ENCODE data around the gene ZSCAN5A. TPM values are rescaled to one million over a fixed set of nuclear protein-coding genes. Genes with fewer than 3 reads are reported as not detected.

The ZSCAN5A gene, protein sequence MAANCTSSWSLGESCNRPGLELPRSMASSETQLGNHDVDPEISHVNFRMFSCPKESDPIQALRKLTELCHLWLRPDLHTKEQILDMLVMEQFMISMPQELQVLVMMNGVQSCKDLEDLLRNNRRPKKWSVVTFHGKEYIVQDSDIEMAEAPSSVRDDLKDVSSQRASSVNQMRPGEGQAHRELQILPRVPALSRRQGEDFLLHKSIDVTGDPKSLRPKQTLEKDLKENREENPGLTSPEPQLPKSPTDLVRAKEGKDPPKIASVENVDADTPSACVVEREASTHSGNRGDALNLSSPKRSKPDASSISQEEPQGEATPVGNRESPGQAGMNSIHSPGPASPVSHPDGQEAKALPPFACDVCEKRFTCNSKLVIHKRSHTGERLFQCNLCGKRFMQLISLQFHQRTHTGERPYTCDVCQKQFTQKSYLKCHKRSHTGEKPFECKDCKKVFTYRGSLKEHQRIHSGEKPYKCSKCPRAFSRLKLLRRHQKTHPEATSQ
- 3.9 TPM for polyA plus RNA-seq (2013, experiment 1 of 2)
- 4.0 TPM for polyA plus RNA-seq (2013, experiment 2 of 2)

DNA sequence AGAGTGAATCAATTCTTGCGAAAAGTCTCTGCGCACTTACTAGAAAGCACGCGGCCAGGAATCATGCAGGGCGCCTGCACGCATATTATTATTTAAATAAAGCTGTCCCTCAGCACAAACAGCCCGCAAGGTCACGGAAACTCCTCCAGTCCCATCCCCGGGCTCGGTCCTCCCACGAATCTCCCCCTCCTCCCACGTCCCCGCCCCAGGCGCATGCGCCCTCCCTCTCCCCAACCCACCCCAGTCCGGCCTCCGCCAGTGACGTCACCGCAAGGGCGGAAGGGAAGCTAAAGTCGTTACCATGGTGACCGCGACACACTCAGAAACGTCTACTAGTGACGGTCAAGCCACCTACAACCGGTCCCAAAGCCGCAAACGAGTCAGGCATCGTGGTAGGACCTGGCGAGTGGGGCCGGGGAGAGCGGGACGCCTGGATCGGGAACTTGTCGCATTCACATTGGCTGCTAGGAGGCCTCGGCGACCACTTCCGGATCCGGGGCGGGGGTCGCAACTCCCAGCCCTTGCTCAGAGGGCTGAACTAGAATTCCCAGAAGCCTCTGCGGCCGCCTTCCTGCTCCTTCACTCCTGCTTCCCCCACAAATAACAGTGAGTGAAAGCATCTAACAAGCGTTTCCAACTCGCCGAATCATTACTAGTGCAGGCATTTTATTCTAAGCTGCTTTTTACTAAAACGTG is at the start of gene ZSCAN5A:
Gene ZSCAN5A, minus strand, starts transcription at position 459 of the 696 bp plus-strand sequence. CDS start 89,793 bp downstream, outside the sequence.
- Histone ChIP-seq H3K4ac (ENCODE audit: low read depth in 1 of 2, low read length in 2 of 2) (peak within 1 kb of the TSS; percentile 94 to 95), H3K9ac (ENCODE audit: low read length) (peak within 1 kb of the TSS; percentile 99), H4K91ac (ENCODE audit: low read length) (peak within 1 kb of the TSS; percentile 100), H3K9me3 (ENCODE audit: control insufficient read depth, low read length) (no peaks in the 10 kb centered on the region), H2AK5ac (ENCODE audit: low read length, severe bottlenecking) (no peak within 1 kb of the TSS), H3K4me1 (ENCODE audit: control insufficient read depth, insufficient read depth, low read depth, low read length) (peaks cover 2% of the 10 kb centered on the region), H3K79me1 (replicated peaks; ENCODE audit: low read length, poor library complexity, severe bottlenecking) (peaks cover 22% of the 10 kb centered on the region), H3K27me3 (ENCODE audit: control insufficient read depth in 1 of 2, insufficient read depth in 1 of 2, low read length in 2 of 2) (no peaks in the 10 kb centered on the region), H3K36me3 (ENCODE audit: control insufficient read depth in 1 of 2, insufficient read depth in 2 of 2, low read depth in 1 of 2, low read length in 2 of 2) (peaks cover 10 to 29% of the 10 kb centered on the region in 2 experiments), H3K4me2 (ENCODE audit: low read length, poor library complexity, severe bottlenecking) (peak within 1 kb of the TSS; percentile 92), H2BK15ac (ENCODE audit: low read depth, poor library complexity, severe bottlenecking) (peak within 1 kb of the TSS; percentile 60), H3K27ac (ENCODE audit: low read length, poor library complexity, severe bottlenecking) (peak within 1 kb of the TSS; percentile 99), H3K14ac (ENCODE audit: low read length in 2 of 2) (peak within 1 kb of the TSS in 1 of 2 experiments; percentile 100), H3K23ac (ENCODE audit: low read length in 2 of 2) (no peak within 1 kb of the TSS), H3K4me3 (ENCODE audit: insufficient read depth in 1 of 2, low read depth in 1 of 2, low read length in 2 of 2) (peak within 1 kb of the TSS; percentile 94 to 96), H4K8ac (ENCODE audit: low read length) (peak within 1 kb of the TSS; percentile 100), H3K18ac (ENCODE audit: low read depth in 1 of 2, low read length in 2 of 2) (peak within 1 kb of the TSS; percentile 99 to 100), H2BK12ac (ENCODE audit: low read length in 2 of 2) (peak within 1 kb of the TSS; percentile 25 to 80), H2AFZ (ENCODE audit: low read depth, low read length) (peak within 1 kb of the TSS; percentile 94), H2BK120ac (ENCODE audit: low read depth, low read length) (peak within 1 kb of the TSS; percentile 61), H2BK5ac (ENCODE audit: low read depth, low read length, poor library complexity, severe bottlenecking) (peak within 1 kb of the TSS; percentile 95)
- peak; percentile 97 for DNase-seq
- WGBS = under 1% methylated on average over 47 of the region's 47 CpGs

DNA sequence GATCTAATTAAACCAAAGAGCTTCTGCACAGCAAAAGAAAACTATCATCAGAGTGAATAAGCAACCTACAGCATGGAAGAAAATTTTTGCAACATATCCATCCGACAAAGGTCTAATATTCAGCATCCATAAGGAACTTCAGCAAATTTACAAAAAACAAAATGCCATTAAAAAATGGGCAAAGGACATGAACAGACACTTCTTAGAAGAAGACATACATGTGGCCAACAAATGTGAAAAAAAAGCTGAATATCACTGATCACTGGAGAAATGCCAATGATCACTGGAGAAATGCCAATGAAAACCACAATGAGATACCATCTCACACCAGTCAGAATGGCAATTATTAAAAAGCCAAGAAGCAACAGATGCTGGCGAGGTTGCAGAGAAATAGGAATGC is 46.2 kb upstream of the ZSCAN5A start:
- 100% methylated on average over 2 of the region's 2 CpGs for WGBS

DNA sequence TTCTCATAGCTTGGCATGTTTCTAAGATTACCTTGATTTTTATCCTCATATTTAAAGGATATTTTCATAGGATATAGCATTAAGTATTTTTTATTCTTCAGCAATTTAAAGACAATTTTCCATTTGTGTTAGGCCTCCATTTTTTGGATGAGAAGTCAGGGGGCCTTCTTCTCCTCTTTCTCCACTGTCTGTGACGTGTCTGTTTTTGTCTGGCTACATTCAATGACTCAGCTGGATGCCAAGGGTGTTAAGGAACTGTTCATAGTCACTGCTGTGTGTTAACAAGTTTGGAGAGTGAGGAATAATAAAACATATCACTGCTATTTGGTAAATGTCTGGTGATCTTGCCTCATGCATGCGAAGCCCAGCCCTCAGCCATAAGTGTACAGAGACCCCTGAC is 42.3 kb upstream of the ZSCAN5A start:
- H3K14ac ChIP-seq (ENCODE audit: low read length in 2 of 2) = no peak overlapping the region
- no peak overlapping the region for H3K27ac ChIP-seq (ENCODE audit: low read length, poor library complexity, severe bottlenecking)
- H3K4me2 ChIP-seq (ENCODE audit: low read length, poor library complexity, severe bottlenecking) = no peak overlapping the region
- no peaks in the 10 kb centered on the region for H3K79me1 ChIP-seq (replicated peaks; ENCODE audit: low read length, poor library complexity, severe bottlenecking)
- H3K4ac ChIP-seq (ENCODE audit: low read depth in 1 of 2, low read length in 2 of 2) = no peak overlapping the region
- H3K36me3 ChIP-seq (ENCODE audit: control insufficient read depth in 1 of 2, insufficient read depth in 2 of 2, low read depth in 1 of 2, low read length in 2 of 2) = no peaks in the 10 kb centered on the region
- no peak overlapping the region for H2BK5ac ChIP-seq (ENCODE audit: low read depth, low read length, poor library complexity, severe bottlenecking)
- no peak overlapping the region for H3K18ac ChIP-seq (ENCODE audit: low read depth in 1 of 2, low read length in 2 of 2)
- H3K9ac ChIP-seq (ENCODE audit: low read length) = no peak overlapping the region
- H2BK120ac ChIP-seq (ENCODE audit: low read depth, low read length) = no peak overlapping the region
- H2BK15ac ChIP-seq (ENCODE audit: low read depth, poor library complexity, severe bottlenecking) = no peak overlapping the region
- H3K23ac ChIP-seq (ENCODE audit: low read length in 2 of 2) = no peak overlapping the region
- no peak overlapping the region for H3K4me3 ChIP-seq (ENCODE audit: insufficient read depth in 1 of 2, low read depth in 1 of 2, low read length in 2 of 2)
- H4K8ac ChIP-seq (ENCODE audit: low read length) = no peak overlapping the region
- no peak overlapping the region for H4K91ac ChIP-seq (ENCODE audit: low read length)
- DNase-seq = no peak
- 39% methylated on average over 2 of the region's 2 CpGs for WGBS
- H3K4me1 ChIP-seq (ENCODE audit: control insufficient read depth, insufficient read depth, low read depth, low read length) = no peaks in the 10 kb centered on the region
- no peak overlapping the region for H2BK12ac ChIP-seq (ENCODE audit: low read length in 2 of 2)
- H2AFZ ChIP-seq (ENCODE audit: low read depth, low read length) = no peak overlapping the region
- H3K9me3 ChIP-seq (ENCODE audit: control insufficient read depth, low read length) = peaks cover 26% of the 10 kb centered on the region
- H2AK5ac ChIP-seq (ENCODE audit: low read length, severe bottlenecking) = no peak overlapping the region
- H3K27me3 ChIP-seq (ENCODE audit: control insufficient read depth in 1 of 2, insufficient read depth in 1 of 2, low read length in 2 of 2) = no peaks in the 10 kb centered on the region

More for the DNA sequence above, 46.2 kb upstream of the ZSCAN5A start:
- no peak overlapping the region for H4K91ac ChIP-seq (ENCODE audit: low read length)
- H2BK120ac ChIP-seq (ENCODE audit: low read depth, low read length) = no peak overlapping the region
- no peaks in the 10 kb centered on the region for H3K79me1 ChIP-seq (replicated peaks; ENCODE audit: low read length, poor library complexity, severe bottlenecking)
- H2AK5ac ChIP-seq (ENCODE audit: low read length, severe bottlenecking) = no peak overlapping the region
- no peaks in the 10 kb centered on the region for H3K36me3 ChIP-seq (ENCODE audit: control insufficient read depth in 1 of 2, insufficient read depth in 2 of 2, low read depth in 1 of 2, low read length in 2 of 2)
- no peak overlapping the region for H2BK15ac ChIP-seq (ENCODE audit: low read depth, poor library complexity, severe bottlenecking)
- no peak overlapping the region for H3K23ac ChIP-seq (ENCODE audit: low read length in 2 of 2)
- no peaks in the 10 kb centered on the region for H3K27me3 ChIP-seq (ENCODE audit: control insufficient read depth in 1 of 2, insufficient read depth in 1 of 2, low read length in 2 of 2)
- no peak overlapping the region for H3K9ac ChIP-seq (ENCODE audit: low read length)
- H3K4me1 ChIP-seq (ENCODE audit: control insufficient read depth, insufficient read depth, low read depth, low read length) = no peaks in the 10 kb centered on the region
- H3K4me2 ChIP-seq (ENCODE audit: low read length, poor library complexity, severe bottlenecking) = no peak overlapping the region
- DNase-seq = no peak
- H3K18ac ChIP-seq (ENCODE audit: low read depth in 1 of 2, low read length in 2 of 2) = no peak overlapping the region
- H2BK5ac ChIP-seq (ENCODE audit: low read depth, low read length, poor library complexity, severe bottlenecking) = no peak overlapping the region
- H3K4ac ChIP-seq (ENCODE audit: low read depth in 1 of 2, low read length in 2 of 2) = no peak overlapping the region
- H3K14ac ChIP-seq (ENCODE audit: low read length in 2 of 2) = no peak overlapping the region
- no peak overlapping the region for H3K4me3 ChIP-seq (ENCODE audit: insufficient read depth in 1 of 2, low read depth in 1 of 2, low read length in 2 of 2)
- H3K27ac ChIP-seq (ENCODE audit: low read length, poor library complexity, severe bottlenecking) = no peak overlapping the region
- H4K8ac ChIP-seq (ENCODE audit: low read length) = no peak overlapping the region
- no peak overlapping the region for H2BK12ac ChIP-seq (ENCODE audit: low read length in 2 of 2)
- no peak overlapping the region for H2AFZ ChIP-seq (ENCODE audit: low read depth, low read length)
- peaks cover 48% of the 10 kb centered on the region for H3K9me3 ChIP-seq (ENCODE audit: control insufficient read depth, low read length)

DNA sequence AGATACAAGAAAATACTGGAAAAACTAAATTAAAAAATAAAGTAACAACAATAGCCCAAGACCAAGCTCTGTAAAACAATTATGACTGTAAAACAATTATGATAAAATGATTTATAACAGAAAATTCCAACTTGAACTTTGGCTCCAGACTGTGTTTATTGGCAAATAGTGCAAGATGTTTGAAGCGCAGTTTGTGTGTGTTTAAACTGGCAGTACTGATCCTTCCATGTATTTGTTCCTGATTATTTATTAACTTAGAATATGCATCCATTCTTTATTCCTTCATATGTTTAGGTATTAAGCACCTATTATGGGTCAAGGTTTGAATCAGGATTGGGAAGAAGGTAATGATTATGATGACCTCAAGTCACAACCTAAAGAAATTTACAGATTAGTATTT is 40.9 kb upstream of the ZSCAN5A start:
- Histone ChIP-seq H3K4me3 (ENCODE audit: insufficient read depth in 1 of 2, low read depth in 1 of 2, low read length in 2 of 2) (no peak overlapping the region), H3K14ac (ENCODE audit: low read length in 2 of 2) (no peak overlapping the region), H2BK120ac (ENCODE audit: low read depth, low read length) (no peak overlapping the region), H4K91ac (ENCODE audit: low read length) (no peak overlapping the region), H3K4me1 (ENCODE audit: control insufficient read depth, insufficient read depth, low read depth, low read length) (no peaks in the 10 kb centered on the region), H3K4ac (ENCODE audit: low read depth in 1 of 2, low read length in 2 of 2) (no peak overlapping the region), H3K9me3 (ENCODE audit: control insufficient read depth, low read length) (peaks cover 17% of the 10 kb centered on the region), H3K79me1 (replicated peaks; ENCODE audit: low read length, poor library complexity, severe bottlenecking) (no peaks in the 10 kb centered on the region), H2BK12ac (ENCODE audit: low read length in 2 of 2) (no peak overlapping the region), H3K9ac (ENCODE audit: low read length) (no peak overlapping the region), H4K8ac (ENCODE audit: low read length) (no peak overlapping the region), H3K4me2 (ENCODE audit: low read length, poor library complexity, severe bottlenecking) (no peak overlapping the region), H3K36me3 (ENCODE audit: control insufficient read depth in 1 of 2, insufficient read depth in 2 of 2, low read depth in 1 of 2, low read length in 2 of 2) (no peaks in the 10 kb centered on the region), H3K18ac (ENCODE audit: low read depth in 1 of 2, low read length in 2 of 2) (no peak overlapping the region), H2BK5ac (ENCODE audit: low read depth, low read length, poor library complexity, severe bottlenecking) (no peak overlapping the region), H2BK15ac (ENCODE audit: low read depth, poor library complexity, severe bottlenecking) (no peak overlapping the region), H3K23ac (ENCODE audit: low read length in 2 of 2) (no peak overlapping the region), H2AK5ac (ENCODE audit: low read length, severe bottlenecking) (no peak overlapping the region), H3K27ac (ENCODE audit: low read length, poor library complexity, severe bottlenecking) (no peak overlapping the region), H3K27me3 (ENCODE audit: control insufficient read depth in 1 of 2, insufficient read depth in 1 of 2, low read length in 2 of 2) (no peaks in the 10 kb centered on the region), H2AFZ (ENCODE audit: low read depth, low read length) (no peak overlapping the region)
- no CpG with 5 or more reads among the region's 1 CpG for WGBS
- DNase-seq = no peak

Data from mesenchymal stem cell (in vitro differentiated cells and primary cell).